ENCODE results near the gene GPR137B. TPM values are rescaled to one million over a fixed set of nuclear protein-coding genes. Genes with fewer than 3 reads are reported as not detected.

GPR137B gene, protein sequence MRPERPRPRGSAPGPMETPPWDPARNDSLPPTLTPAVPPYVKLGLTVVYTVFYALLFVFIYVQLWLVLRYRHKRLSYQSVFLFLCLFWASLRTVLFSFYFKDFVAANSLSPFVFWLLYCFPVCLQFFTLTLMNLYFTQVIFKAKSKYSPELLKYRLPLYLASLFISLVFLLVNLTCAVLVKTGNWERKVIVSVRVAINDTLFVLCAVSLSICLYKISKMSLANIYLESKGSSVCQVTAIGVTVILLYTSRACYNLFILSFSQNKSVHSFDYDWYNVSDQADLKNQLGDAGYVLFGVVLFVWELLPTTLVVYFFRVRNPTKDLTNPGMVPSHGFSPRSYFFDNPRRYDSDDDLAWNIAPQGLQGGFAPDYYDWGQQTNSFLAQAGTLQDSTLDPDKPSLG
- 4.6 and 12.2 TPM in 2 replicates for total RNA-seq (2014; rRNA removed; shearing (Covaris generic))

- DNase-seq (ENCODE audit: low read depth): peak; percentile 82
These were observed at the start of gene GPR137B for GRCh38 chr1:236142253-236143103. Gene GPR137B, plus strand, starts transcription at chr1:236142539. Its CDS starts 84 bp downstream, at chr1:236142623.

DNA sequence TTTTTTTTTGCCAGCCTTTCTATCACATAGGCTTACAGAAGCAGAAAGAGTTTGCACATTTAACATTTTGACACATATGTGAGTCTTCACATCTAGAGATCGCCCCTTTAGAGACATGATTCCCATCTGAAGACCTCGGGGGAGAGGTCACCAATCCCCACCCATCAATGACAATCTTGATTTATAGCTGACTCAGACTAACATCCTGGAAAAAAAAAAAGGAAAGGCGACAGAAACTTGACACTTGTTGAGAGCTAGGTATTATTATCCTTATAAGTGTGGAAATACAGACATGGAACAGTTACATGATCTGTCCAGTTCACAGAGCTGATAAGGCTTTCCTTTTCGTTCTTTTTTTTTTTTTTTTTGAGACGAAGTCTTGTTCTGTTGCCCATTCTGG is 49.4 kb upstream of the GPR137B start:
- no peak for DNase-seq (ENCODE audit: low read depth)

DNA sequence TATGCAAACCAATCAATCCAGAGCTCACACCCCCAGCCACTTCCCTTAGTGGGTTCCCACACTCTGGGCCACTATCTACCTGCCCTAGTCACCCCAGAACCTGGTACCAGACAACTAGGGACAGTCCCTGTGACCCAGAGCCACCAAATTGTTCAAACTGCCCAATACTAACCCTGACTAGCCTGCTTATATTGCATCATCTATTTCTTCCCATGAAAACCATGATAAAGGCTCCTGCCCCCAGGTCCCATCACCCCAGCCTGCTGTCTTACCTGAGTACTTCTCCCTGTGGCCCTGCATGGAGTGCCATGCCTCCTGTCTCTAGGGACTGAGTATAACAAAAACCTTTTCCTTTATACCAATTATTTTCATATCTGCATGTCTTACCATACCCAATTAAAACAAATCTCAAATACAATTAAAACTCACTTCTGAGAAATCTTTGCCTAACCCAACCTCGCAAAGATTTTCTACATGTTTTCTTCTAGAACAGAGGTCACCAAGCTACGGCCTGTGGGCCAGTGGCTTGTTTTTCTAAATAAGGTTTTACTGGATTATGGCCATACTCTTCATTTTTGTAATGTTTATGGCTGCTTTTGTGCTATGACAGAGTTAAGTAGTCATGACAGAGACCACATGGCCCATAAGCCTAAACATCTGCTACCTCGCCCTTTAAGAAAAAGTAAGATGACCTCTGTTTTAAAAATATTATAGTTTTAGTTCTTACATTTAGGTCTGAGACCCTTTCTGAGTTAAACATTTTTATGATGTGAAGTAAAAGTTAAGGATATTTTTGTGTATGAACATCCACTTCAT is 46.4 kb upstream of the GPR137B start:
- no peak for DNase-seq (ENCODE audit: low read depth)

- DNase-seq (ENCODE audit: low read depth): peak; percentile 57
These were observed 45.5 kb upstream of the GPR137B start for GRCh38 chr1:236096660-236097482.

DNA sequence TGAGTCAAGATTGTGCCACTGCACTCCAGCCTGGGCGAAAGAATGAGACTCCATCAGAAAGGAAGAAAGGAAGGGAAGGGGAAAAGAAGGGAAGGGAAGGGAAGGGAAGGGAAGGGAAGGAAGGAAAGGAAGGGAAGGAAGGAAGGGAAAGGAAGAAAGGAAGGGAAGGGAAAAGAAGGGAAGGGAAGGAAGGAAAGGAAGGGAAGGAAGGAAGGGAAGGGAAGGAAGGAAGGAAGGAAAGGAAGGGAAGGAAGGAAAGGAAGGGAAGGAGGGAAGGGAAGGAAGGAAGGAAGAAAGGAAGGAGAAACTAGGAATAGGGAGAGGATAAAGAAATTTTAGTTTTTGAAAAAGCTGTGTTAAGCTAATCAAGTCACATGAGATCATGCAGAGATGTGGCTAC is 44.1 kb upstream of the GPR137B start:
- no peak for DNase-seq (ENCODE audit: low read depth)

DNA sequence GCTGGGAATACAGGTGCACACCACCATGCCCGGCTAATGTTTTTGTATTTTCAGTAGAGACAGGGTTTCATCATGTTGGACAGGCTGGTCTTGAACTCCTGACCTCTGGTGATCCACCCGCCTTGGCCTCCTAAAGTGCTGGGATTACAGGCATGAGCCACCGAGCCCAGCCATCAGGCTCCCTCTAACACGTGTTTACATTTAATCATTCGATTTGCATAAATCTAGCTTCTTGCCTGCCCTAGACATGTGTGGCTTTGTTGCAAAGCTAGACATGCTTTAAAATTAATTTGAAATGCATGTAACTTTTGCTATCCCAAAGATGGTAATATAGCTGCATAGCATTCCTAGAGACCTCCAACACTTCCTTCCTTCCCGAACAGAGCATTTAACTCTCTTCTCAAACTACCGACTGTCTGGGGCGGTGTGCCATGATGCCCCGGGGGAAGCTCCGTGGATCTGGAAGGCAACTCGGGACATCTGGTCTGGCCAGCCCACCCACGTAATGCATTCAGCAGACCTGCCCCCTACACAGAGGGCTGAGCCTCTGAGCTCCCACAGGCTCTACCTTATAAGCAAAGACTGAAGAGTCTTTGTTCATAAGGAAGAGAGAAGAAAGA is 42.9 kb upstream of the GPR137B start:
- no peak for DNase-seq (ENCODE audit: low read depth)

DNA sequence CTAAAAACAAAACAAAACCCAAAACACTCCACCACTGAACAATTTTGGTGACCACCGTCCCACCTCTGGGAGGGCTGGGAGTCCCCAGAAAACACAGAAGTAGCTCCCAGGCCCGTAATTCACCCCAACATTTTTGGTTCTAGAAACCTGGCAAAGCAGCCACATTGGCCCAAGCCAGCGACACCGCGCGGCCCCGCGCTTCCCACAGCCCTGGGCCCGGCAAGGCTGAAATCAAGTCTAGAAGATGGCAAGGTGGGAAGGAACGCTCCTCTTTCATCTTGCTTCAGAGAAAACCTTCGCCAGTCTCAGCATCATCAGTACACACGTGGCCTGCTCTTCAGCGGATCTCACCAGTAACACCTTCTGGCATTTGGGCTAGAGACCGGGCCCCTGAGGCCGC is 41.5 kb upstream of the GPR137B start:
- no peak for DNase-seq (ENCODE audit: low read depth)

- DNase-seq (ENCODE audit: low read depth): no peak
These were observed 40.8 kb upstream of the GPR137B start for GRCh38 chr1:236101233-236102200.

- no peak for DNase-seq (ENCODE audit: low read depth)
These were observed 39.7 kb upstream of the GPR137B start for GRCh38 chr1:236102611-236103010.

DNA sequence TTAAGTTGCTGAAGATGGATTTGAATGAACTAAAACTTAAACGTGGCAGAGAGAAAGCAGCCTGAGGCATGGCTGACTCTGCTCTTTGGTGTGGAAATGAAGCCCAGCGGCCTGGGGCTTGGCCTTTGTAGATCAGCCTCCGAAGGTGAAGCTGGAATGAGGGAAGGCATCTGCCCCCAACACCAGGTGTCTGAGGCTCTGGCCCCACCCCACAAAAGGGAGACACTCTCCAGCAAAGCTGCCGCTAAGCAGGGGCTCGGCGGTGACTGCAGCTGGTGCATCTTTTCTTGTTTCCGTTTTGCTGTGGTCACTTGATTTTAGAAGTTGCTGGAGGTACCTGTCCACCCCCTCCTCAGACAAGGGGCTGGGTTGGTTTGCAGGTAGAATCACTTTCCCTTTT is 39.3 kb upstream of the GPR137B start:
- no peak for DNase-seq (ENCODE audit: low read depth)

- DNase-seq (ENCODE audit: low read depth): peak; percentile 57
These were observed 38.6 kb upstream of the GPR137B start for GRCh38 chr1:236103646-236104218.

DNA sequence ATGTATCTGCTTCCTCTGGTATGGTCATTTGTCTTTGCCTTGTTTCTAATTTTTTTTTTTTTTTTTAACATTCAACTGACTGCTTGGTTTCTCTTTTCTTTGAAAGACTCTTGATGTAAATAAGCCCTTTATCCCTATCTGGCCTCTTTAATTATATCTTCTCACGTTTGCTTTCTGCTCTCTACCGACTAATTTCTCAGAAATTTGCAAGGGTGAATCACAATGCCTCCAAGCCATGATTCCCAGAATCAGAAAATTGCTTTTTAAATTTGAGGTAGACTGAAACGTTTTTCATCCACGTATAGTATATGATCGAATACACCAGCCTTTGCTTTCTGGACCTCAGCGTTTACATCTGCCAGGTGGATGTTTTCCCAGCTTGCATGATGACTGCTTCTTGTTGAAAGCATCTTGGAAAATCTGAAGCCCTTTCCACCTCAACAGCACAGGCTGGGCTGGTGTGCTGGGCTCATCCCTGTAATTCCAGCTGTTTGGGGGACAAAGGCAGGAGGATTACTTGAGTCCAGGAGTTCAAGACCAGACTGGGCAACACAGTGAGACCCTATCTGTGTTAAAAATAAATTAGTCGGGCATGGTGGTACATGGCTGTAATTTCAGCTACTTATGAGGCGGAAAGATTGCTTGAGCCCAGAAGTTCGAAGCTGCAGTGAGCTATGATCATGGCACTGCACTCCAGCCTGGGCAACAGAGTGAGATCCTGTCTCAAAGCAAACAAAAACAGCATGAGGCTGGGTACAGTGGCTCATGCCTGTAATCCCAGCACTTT is 35.0 kb upstream of the GPR137B start:
- no peak for DNase-seq (ENCODE audit: low read depth)

- DNase-seq (ENCODE audit: low read depth): no peak
These were observed 34.2 kb upstream of the GPR137B start for GRCh38 chr1:236108027-236108648.

DNA sequence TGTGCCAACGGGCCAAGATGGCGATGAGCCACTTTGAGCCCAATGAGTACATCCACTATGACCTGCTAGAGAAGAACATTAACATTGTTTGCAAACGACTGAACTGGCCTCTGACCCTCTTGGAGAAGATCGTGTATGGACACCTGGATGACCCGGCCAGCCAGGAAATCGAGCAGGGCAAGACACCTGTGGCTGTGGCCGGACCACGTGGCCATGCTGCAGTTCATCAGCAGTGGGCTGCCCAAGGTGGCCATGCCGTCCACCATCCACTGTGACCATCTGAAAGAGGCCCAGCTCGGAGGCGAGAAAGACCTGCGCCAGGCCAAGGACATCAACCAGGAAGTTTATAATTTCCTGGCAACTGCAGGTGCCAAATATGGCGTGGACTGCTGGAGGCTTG is 32.2 kb upstream of the GPR137B start:
- no peak for DNase-seq (ENCODE audit: low read depth)

DNA sequence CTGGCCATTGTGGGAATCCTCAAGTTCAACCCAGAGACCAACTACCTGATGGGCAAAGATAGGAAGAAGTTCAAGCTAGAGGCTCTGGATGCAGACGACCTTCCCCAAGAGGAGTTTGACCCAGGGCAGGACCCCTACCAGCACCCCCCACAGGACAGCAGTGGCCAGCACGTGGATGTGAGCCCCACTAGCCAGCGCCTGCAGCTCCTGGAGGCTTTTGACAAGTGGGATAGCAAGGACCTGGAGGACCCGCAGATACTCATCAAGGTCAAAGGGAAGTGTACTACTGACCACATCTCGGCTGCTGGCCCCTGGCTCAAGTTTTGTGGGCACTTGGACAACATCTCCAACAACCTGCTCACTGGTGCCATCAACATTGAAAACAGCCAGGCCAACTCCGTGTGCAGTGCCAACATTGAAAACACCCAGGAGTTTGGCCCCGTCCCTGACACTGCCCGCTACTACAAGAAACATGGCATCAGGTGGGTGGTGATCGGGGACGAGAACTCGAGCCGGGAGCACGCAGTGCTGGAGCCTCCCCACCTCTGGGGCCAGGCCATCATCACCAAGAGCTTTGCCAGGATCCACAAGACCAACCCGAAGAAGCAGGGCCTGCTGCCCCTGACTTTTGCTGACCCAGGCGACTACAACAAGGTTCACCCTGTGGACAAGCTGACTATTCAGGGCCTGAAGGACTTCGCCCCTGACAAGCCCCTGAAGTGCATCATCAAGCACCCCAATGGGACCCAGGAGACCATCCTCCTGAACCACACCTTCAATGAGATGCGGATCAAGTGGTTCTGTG is 30.6 kb upstream of the GPR137B start:
- no peak for DNase-seq (ENCODE audit: low read depth)

- DNase-seq (ENCODE audit: low read depth): no peak
These were observed 30.1 kb upstream of the GPR137B start for GRCh38 chr1:236112332-236112627.

Data from Daoy (cell line).